OCI-LY3 (cell line): ENCODE results near the gene PPP2R2C.

Source experiments
- H2AFZ ChIP-seq: fragments of 200-600, 300-600 bp; shearing (Covaris generic); 2 replicates; pipeline ENCODE4 v1.6.0; 2014; ENCODE audit warnings: antibody characterized with exemption, low read depth, low read length
- H3K27ac ChIP-seq: fragments of 200-600, 300-600 bp; sonication (generic); 2 replicates; pipeline ENCODE4 v1.5.1; 2014; ENCODE audit warnings: mild to moderate bottlenecking, low read length, moderate library complexity, mixed read lengths
- H3K27me3 ChIP-seq: fragments of 200-600, 300-600 bp; sonication (generic); 2 replicates; pipeline ENCODE4 v1.6.1; 2014; ENCODE audit warnings: low read depth, low read length, mixed read lengths
- H3K36me3 ChIP-seq: fragments of 200-600, 300-600 bp; sonication (generic); replicated peaks from 2 replicates; pipeline ENCODE3; 2014; ENCODE audit warnings: low read depth, low read length, mixed read lengths
- H3K4me1 ChIP-seq: fragments of 300-600, 200-600 bp; sonication (generic); 2 replicates; pipeline ENCODE4 v1.6.1; 2014; ENCODE audit warnings: low read length, mixed read lengths
- H3K4me2 ChIP-seq: fragments of 200-600, 300-600 bp; sonication (generic); 2 replicates; pipeline ENCODE4 v1.6.1; 2014; ENCODE audit warnings: low read length, mixed read lengths
- H3K4me3 ChIP-seq: fragments of 300-600, 200-600 bp; sonication (generic); 2 replicates; pipeline ENCODE4 v1.5.1; 2014; ENCODE audit warnings: antibody characterized with exemption, mild to moderate bottlenecking, low read length, moderate library complexity
- H3K79me2 ChIP-seq: fragments of 300-600, 200-600 bp; shearing (Covaris generic); 2 replicates; pipeline ENCODE4 v1.6.1; 2014; ENCODE audit warnings: mild to moderate bottlenecking, low read length, mixed read lengths
- H3K9ac ChIP-seq: fragments of 300-600, 200-600 bp; shearing (Covaris generic); 2 replicates; pipeline ENCODE4 v1.6.0; 2014; ENCODE audit warnings: mild to moderate bottlenecking, low read length, moderate library complexity
- H3K9me3 ChIP-seq: fragments of 200-600, 300-600 bp; shearing (Covaris generic); 2 replicates; pipeline ENCODE4 v1.6.1; 2014; ENCODE audit warnings: low read length, mixed read lengths; ENCODE audit not compliant: insufficient read depth
- H4K20me1 ChIP-seq: fragments of 200-600, 300-600 bp; sonication (generic); 2 replicates; pipeline ENCODE4 v1.6.1; 2016; ENCODE audit warnings: low read length, mixed read lengths; ENCODE audit not compliant: insufficient read depth
- EZH2phosphoT487 ChIP-seq: fragments of 200-600 bp; shearing (Covaris generic); IDR thresholded peaks from 2 replicates; pipeline ENCODE4 v1.6.1; 2018; ENCODE audit warnings: antibody characterized with exemption, mixed run types, low read depth
- TF ChIP-seq, protein P1 (sequence below): fragments of 200-600, 300-600 bp; sonication (generic); IDR thresholded peaks from 2 replicates; pipeline ENCODE4 v1.5.1; 2014; ENCODE audit warnings: antibody characterized with exemption, low read length, low read depth

The PPP2R2C gene

DNA sequence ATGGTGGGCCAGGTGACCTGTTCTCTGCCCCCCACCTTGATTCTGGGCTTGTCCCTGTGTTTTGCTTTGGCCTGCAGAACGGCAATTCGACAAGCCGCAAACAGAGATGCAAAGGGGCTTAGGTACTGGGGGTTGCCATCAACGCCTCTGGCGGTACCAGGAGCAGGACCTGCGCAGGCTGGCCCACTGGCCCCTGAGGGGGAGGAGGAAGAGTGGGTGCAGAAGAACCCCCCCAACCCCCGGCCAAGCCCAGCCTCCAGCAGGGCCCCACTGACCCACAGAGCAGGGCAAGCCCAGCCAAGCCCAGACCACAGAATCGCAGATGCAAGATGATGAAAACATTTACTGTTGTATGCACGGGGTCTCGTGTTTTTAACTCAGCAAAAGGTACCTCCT is 89.4 kb downstream of the PPP2R2C start:
- H3K4me1 ChIP-seq: no peaks in the 10 kb centered on the region
- H3K4me2 ChIP-seq: no peak overlapping the region
- H3K9me3 ChIP-seq: no peaks in the 10 kb centered on the region
- H3K9ac ChIP-seq: no peak overlapping the region
- H3K36me3 ChIP-seq: no peaks in the 10 kb centered on the region
- no peaks in the 10 kb centered on the region for H4K20me1 ChIP-seq
- H3K27me3 ChIP-seq: peaks cover 12% of the 10 kb centered on the region; the same call in 1 of the 2 replicates
- TF ChIP-seq, protein P1, sequence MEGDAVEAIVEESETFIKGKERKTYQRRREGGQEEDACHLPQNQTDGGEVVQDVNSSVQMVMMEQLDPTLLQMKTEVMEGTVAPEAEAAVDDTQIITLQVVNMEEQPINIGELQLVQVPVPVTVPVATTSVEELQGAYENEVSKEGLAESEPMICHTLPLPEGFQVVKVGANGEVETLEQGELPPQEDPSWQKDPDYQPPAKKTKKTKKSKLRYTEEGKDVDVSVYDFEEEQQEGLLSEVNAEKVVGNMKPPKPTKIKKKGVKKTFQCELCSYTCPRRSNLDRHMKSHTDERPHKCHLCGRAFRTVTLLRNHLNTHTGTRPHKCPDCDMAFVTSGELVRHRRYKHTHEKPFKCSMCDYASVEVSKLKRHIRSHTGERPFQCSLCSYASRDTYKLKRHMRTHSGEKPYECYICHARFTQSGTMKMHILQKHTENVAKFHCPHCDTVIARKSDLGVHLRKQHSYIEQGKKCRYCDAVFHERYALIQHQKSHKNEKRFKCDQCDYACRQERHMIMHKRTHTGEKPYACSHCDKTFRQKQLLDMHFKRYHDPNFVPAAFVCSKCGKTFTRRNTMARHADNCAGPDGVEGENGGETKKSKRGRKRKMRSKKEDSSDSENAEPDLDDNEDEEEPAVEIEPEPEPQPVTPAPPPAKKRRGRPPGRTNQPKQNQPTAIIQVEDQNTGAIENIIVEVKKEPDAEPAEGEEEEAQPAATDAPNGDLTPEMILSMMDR: no peak
- TF ChIP-seq EZH2phosphoT487: no peak
- H3K27ac ChIP-seq: no peak overlapping the region
- no peak overlapping the region for H2AFZ ChIP-seq
- no peak overlapping the region for H3K4me3 ChIP-seq
- H3K79me2 ChIP-seq: no peaks in the 10 kb centered on the region

DNA sequence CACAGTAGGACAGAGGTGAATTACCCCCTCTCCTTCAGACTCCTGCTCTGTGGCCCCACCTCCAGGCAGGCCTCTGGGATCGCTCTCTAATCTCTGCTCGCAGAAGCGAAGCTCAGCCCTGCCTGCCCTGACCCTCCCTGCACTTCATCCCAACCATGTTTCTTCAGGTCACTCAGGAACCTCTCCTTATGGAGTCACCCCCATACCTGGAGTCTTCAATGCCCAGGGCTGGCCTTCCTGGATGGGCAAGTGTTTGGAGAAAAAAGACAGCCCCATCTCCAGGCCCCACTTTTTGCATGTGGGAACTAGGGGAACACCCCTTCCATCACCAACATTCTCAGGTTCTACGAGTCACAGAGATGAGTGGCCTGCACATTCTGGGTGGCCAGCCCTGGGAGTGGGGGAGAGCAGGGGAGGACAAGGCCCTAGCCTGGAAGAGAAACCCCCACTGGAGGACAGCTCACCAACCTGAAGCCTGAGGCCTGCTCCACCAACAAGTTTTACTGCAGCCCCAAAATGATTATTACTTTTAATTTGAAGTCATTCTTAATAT is 90.8 kb downstream of the PPP2R2C start:
- H3K79me2 ChIP-seq: no peaks in the 10 kb centered on the region
- H3K9ac ChIP-seq: no peak overlapping the region
- no peak overlapping the region for H3K4me2 ChIP-seq
- H3K4me1 ChIP-seq: no peaks in the 10 kb centered on the region
- H4K20me1 ChIP-seq: no peaks in the 10 kb centered on the region
- peaks cover 12% of the 10 kb centered on the region; the same call in 1 of the 2 replicates for H3K27me3 ChIP-seq
- H3K27ac ChIP-seq: no peak overlapping the region
- no peak overlapping the region for H2AFZ ChIP-seq
- TF ChIP-seq EZH2phosphoT487: no peak
- TF ChIP-seq, protein P1: no peak
- H3K36me3 ChIP-seq: no peaks in the 10 kb centered on the region
- H3K9me3 ChIP-seq: no peaks in the 10 kb centered on the region
- no peak overlapping the region for H3K4me3 ChIP-seq

DNA sequence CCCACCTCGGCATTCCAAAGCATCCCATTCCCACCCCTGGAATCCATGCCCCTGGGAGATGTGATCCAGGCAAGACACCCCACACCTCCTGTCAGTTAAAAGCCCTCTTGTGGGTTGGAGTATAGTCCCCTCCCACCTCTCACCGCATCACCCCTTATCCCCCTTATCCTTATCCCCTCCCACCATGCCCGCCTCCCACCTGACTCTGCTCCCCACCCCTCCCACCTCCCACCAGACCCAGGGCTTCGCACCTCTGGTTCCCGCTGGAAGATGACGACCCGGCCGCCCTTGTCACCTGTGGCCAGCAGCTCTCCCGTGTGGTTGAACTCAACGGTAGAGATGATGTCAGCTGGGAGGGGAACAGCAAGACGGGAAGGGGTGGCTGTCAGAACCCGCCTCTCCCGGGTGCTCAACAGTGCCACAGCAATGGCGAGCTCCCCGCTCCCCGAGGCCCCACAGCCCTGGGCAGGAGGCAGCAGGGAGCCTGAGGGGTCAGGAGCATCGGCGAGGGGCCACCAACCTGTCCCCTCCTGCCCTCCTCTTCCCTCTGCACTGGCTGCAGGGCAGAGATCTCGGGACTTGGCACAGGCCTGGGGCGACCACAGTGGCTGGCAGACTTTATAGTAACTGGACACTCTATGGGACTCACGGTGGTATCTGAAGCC is 91.5 kb downstream of the PPP2R2C start:
- Histone ChIP-seq H3K79me2 (no peaks in the 10 kb centered on the region), H3K9ac (no peak overlapping the region), H3K4me3 (no peak overlapping the region), H3K9me3 (no peaks in the 10 kb centered on the region), H3K4me2 (no peak overlapping the region), H3K27ac (no peak overlapping the region), H3K4me1 (no peaks in the 10 kb centered on the region), H2AFZ (no peak overlapping the region), H3K27me3 (peaks cover 10% of the 10 kb centered on the region; the same call in 1 of the 2 replicates), H3K36me3 (no peaks in the 10 kb centered on the region), H4K20me1 (no peaks in the 10 kb centered on the region)
- no peak for TF ChIP-seq EZH2phosphoT487

DNA sequence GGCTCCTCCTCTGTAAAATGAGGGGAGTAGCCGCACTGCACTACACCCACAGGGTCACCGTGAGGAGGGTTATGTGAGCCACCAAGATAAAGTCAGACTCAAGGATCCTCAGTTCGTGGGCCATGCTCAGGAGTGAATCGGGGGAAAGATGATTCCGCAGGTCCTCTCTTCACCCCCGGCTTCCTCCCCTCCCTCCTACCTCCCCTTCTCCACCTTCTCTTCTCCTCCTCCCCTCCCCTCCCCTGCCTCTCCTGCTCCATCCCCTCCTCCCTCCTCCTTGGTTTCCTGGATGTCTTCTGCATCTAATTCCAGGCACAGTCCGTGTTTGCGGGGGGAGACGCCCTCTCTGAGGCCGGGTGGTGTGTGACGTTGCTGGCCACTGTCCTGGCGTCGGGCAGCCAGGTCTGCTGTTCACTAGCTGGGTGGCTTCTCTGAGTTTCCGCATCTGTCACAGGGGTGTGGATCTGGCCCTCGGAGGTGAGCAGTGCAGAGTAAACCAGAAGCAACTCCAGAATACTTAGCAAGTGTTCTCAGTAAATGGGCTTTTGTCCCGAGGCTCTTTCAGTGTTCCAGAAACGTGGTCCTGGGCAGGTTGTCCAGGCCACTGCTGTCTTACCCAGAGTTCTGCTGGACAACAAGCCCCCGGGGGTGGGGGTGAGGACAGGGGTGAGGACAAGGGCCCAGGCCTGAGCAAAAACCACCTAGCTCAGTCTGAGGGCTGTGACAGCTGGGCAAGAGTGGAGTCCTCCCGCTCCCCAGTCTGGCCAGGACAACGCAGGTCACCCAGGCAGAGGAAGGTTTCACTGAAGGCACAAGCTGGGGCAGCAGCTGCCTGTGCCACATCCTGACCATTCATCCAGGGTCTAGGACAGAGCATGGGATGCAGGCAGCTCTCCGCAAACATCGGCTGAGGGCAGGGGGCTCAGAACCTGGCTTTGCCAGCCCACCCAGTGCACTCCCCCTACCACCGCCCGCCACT is 92.4 kb downstream of the PPP2R2C start:
- Histone ChIP-seq H2AFZ (no peak overlapping the region), H3K9ac (no peak overlapping the region), H3K79me2 (no peaks in the 10 kb centered on the region), H3K27ac (no peak overlapping the region), H3K4me3 (no peak overlapping the region), H3K4me1 (no peaks in the 10 kb centered on the region), H3K36me3 (no peaks in the 10 kb centered on the region), H3K27me3 (peaks cover 10% of the 10 kb centered on the region; the same call in 1 of the 2 replicates), H3K4me2 (no peak overlapping the region), H3K9me3 (no peaks in the 10 kb centered on the region), H4K20me1 (no peaks in the 10 kb centered on the region)
- no peak for TF ChIP-seq EZH2phosphoT487
- TF ChIP-seq, protein P1: no peak
